IMR-90 (cell line): ENCODE measurements around the gene TOR3A. TPM values are rescaled to one million over a fixed set of nuclear protein-coding genes. Genes with fewer than 3 reads are reported as not detected.

Experiments used
- ATAC-seq: fragments of 200-7000 bp; cut with Tn5 transposase; 2 replicates; pipeline ENCODE4 v1.9.1; 2020; ENCODE audit warnings: low read depth, mild to moderate bottlenecking, moderate library complexity
- BruUV-seq: library from RNA; stranded (reverse); fragments of 400-500 nt; replicated peaks from 2 replicates; lab custom pipeline; 2021; lab: Mats Ljungman, UMichigan
- CTCF ChIA-PET: fragments of 300-600 bp; formaldehyde crosslinking; extraction: SDS; loops from one replicate; lab custom pipeline; 2021; ENCODE audit warnings: antibody characterized with exemption; lab: Yijun Ruan, JAX
- POLR2A ChIA-PET: fragments of 300-600 bp; sonication (Branson Sonifier 250); formaldehyde crosslinking; loops from one replicate; lab custom pipeline; 2022; ENCODE audit warnings: antibody characterized with exemption; ENCODE audit not compliant: unreplicated experiment; lab: Charles Lee
- DNase-seq: peaks from one replicate; pipeline ENCODE4 v3.0.0; 2013
- H2AFZ ChIP-seq: replicated peaks from 2 replicates; pipeline ENCODE3; 2013; ENCODE audit warnings: low read length, mild to moderate bottlenecking; ENCODE audit not compliant: poor library complexity
- H2AK5ac ChIP-seq: 2 replicates; pipeline ENCODE4 v1.6.1; 2013; ENCODE audit warnings: low read depth, low read length, inconsistent platforms
- H2AK9ac ChIP-seq: replicated peaks from 2 replicates; pipeline ENCODE3; 2013; ENCODE audit warnings: mild to moderate bottlenecking, low read depth, low read length, moderate library complexity; ENCODE audit not compliant: poor library complexity
- H2BK120ac ChIP-seq: 2 replicates; pipeline ENCODE4 v1.6.1; 2013; ENCODE audit warnings: low read depth, low read length, inconsistent platforms
- H2BK15ac ChIP-seq: 3 replicates; pipeline ENCODE4 v1.6.1; 2013; ENCODE audit warnings: low read depth, low read length, inconsistent platforms
- H2BK20ac ChIP-seq: 2 replicates; pipeline ENCODE4 v1.6.1; 2013; ENCODE audit warnings: low read depth, mild to moderate bottlenecking, inconsistent platforms, low read length, moderate library complexity
- H2BK5ac ChIP-seq: 2 replicates; pipeline ENCODE4 v1.6.1; 2013; ENCODE audit warnings: mild to moderate bottlenecking, low read depth, low read length, inconsistent platforms; ENCODE audit not compliant: poor library complexity, severe bottlenecking
- H3K14ac ChIP-seq: replicated peaks from 2 replicates; pipeline ENCODE4 v1.6.1; 2013; ENCODE audit warnings: low read depth, low read length, inconsistent platforms
- H3K18ac ChIP-seq: 2 replicates; pipeline ENCODE4 v1.6.1; 2013; ENCODE audit warnings: low read depth, low read length, control low read depth
- H3K23ac ChIP-seq: 2 replicates; pipeline ENCODE4 v1.6.1; 2013; ENCODE audit warnings: low read depth, low read length, inconsistent platforms
- H3K27ac ChIP-seq: 2 replicates; pipeline ENCODE4 v1.5.1; 2013; ENCODE audit warnings: mild to moderate bottlenecking, control low read depth, low read length; ENCODE audit not compliant: insufficient read depth
- H3K27me3 ChIP-seq: 2 replicates; pipeline ENCODE4 v1.6.1; 2013; ENCODE audit warnings: low read length; ENCODE audit not compliant: control insufficient read depth, insufficient read depth
- H3K36me3 ChIP-seq: 2 replicates; pipeline ENCODE4 v1.6.1; 2013; ENCODE audit warnings: low read length, mixed read lengths; ENCODE audit not compliant: control insufficient read depth, insufficient read depth
- H3K4ac ChIP-seq: 2 replicates; pipeline ENCODE4 v1.6.1; 2013; ENCODE audit warnings: low read depth, low read length, inconsistent platforms
- H3K4me1 ChIP-seq: 2 replicates; pipeline ENCODE4 v1.6.1; 2013; ENCODE audit warnings: low read length, mixed read lengths; ENCODE audit not compliant: control insufficient read depth, insufficient read depth
- H3K4me2 ChIP-seq: 2 replicates; pipeline ENCODE4 v1.6.1; 2013; ENCODE audit warnings: low read depth, mild to moderate bottlenecking, control low read depth, low read length, moderate library complexity
- H3K4me3 ChIP-seq: 2 replicates; pipeline ENCODE4 v1.5.1; 2013; ENCODE audit warnings: low read depth, mild to moderate bottlenecking, control low read depth, low read length, moderate library complexity; ENCODE audit not compliant: insufficient read depth
- H3K56ac ChIP-seq: 2 replicates; pipeline ENCODE4 v1.6.1; 2013; ENCODE audit warnings: low read length, inconsistent platforms; ENCODE audit not compliant: insufficient read depth; ENCODE audit errors: extremely low read depth
- H3K79me1 ChIP-seq, 2 experiments: 2 replicates each; pipeline ENCODE4 v1.6.1; 2013; ENCODE audit warnings: low read length in 2 of 2, inconsistent platforms in 1 of 2, low read depth in 1 of 2
- H3K9ac ChIP-seq: 2 replicates; pipeline ENCODE4 v1.6.1; 2013; ENCODE audit warnings: low read depth, low read length, control low read depth
- H3K9me1 ChIP-seq: 2 replicates; pipeline ENCODE4 v1.6.1; 2013; ENCODE audit warnings: low read length, inconsistent platforms; ENCODE audit not compliant: insufficient read depth
- H3K9me3 ChIP-seq: 2 replicates; pipeline ENCODE4 v1.6.1; 2013; ENCODE audit warnings: low read length; ENCODE audit not compliant: control insufficient read depth, insufficient read depth
- H4K20me1 ChIP-seq: 2 replicates; pipeline ENCODE4 v1.6.1; 2013; ENCODE audit warnings: low read length, inconsistent platforms; ENCODE audit not compliant: insufficient read depth
- H4K5ac ChIP-seq: 2 replicates; pipeline ENCODE4 v1.6.1; 2013; ENCODE audit warnings: mild to moderate bottlenecking, low read depth, low read length, control low read depth
- H4K8ac ChIP-seq, 2 experiments: 2 replicates each; pipeline ENCODE4 v1.6.1; 2013; ENCODE audit warnings: low read depth in 2 of 2, low read length in 2 of 2, control low read depth in 1 of 2, inconsistent platforms in 1 of 2
- H4K91ac ChIP-seq: 2 replicates; pipeline ENCODE4 v1.6.1; 2013; ENCODE audit warnings: low read depth, low read length, inconsistent platforms; ENCODE audit not compliant: insufficient read depth
- BHLHE40 ChIP-seq: fragments of 150-350 bp; IDR thresholded peaks from 2 replicates; pipeline ENCODE4 v1.6.1; 2016; ENCODE audit warnings: mild to moderate bottlenecking, low read depth, low read length
- CEBPB ChIP-seq: IDR thresholded peaks from 2 replicates; pipeline ENCODE4 v1.6.1; 2012; ENCODE audit warnings: low read depth, low read length, improper control_type of control experiment
- CHD1 ChIP-seq: IDR thresholded peaks from 2 replicates; pipeline ENCODE4 v1.6.1; 2012; ENCODE audit warnings: low read depth, low read length, improper control_type of control experiment
- MAFK ChIP-seq: IDR thresholded peaks from 2 replicates; pipeline ENCODE4 v1.6.1; 2012; ENCODE audit warnings: low read depth, low read length, improper control_type of control experiment
- MAZ ChIP-seq: IDR thresholded peaks from 2 replicates; pipeline ENCODE4 v1.6.1; 2012; ENCODE audit warnings: low read depth, mild to moderate bottlenecking, low read length, improper control_type of control experiment, moderate library complexity, borderline replicate concordance
- MXI1 ChIP-seq: IDR thresholded peaks from 2 replicates; pipeline ENCODE4 v1.6.1; 2012; ENCODE audit warnings: low read depth, mild to moderate bottlenecking, low read length, moderate library complexity, borderline replicate concordance
- NFE2L2 ChIP-seq: fragments of 150-350 bp; IDR thresholded peaks from 2 replicates; pipeline ENCODE4 v1.6.1; 2016; ENCODE audit warnings: low read depth, mild to moderate bottlenecking, low read length
- POLR2A ChIP-seq: IDR thresholded peaks from 2 replicates; pipeline ENCODE4 v1.6.1; 2012; ENCODE audit warnings: mild to moderate bottlenecking, low read depth, low read length
- RAD21 ChIP-seq: IDR thresholded peaks from 2 replicates; pipeline ENCODE4 v1.6.1; 2012; ENCODE audit warnings: low read length, improper control_type of control experiment
- RCOR1 ChIP-seq: IDR thresholded peaks from 2 replicates; pipeline ENCODE4 v1.6.1; 2012; ENCODE audit warnings: mild to moderate bottlenecking, low read length, improper control_type of control experiment; ENCODE audit not compliant: insufficient replicate concordance
- RFX5 ChIP-seq: IDR thresholded peaks from 2 replicates; pipeline ENCODE4 v1.8.0; 2012; ENCODE audit warnings: low read depth, mild to moderate bottlenecking, low read length, moderate library complexity
- SMC3 ChIP-seq: fragments of 150-350 bp; IDR thresholded peaks from 2 replicates; pipeline ENCODE4 v1.6.1; 2016; ENCODE audit warnings: low read depth, mild to moderate bottlenecking, antibody characterized with exemption, low read length, moderate library complexity
- WGBS, 2 experiments: methylation state at CpG; one replicate each; pipeline versions ENCODE4 v1.1.5 to v1.1.7; 2013; ENCODE audit warnings: missing lambda C conversion rate in 2 of 2; ENCODE audit not compliant: insufficient read length in 1 of 2; ENCODE audit errors: extremely low coverage in 2 of 2; 5-methylcytosine and 5-hydroxymethylcytosine counted together
- dilution Hi-C: fragments of 300-500 bp; cut with HindIII; formaldehyde crosslinking; loops from one replicate; pipeline ENCODE4 v1.14.3; 2018; ENCODE audit warnings: low sequenced_read_pairs; ENCODE audit not compliant: unreplicated experiment
- in situ Hi-C: fragments of 300-500 bp; cut with MboI; formaldehyde crosslinking; loops from 3 replicates; pipeline ENCODE4 v1.14.3; 2019; ENCODE audit warnings: low sequenced_read_pairs, inconsistent platforms, mixed read lengths
- intact Hi-C: fragments of 100-400 bp; cut with micrococcal nuclease; formaldehyde crosslinking; loops from 2 replicates; pipeline ENCODE4 v1.10.0; 2022
- polyA plus RNA-seq, 3 experiments: library from polyadenylated mRNA; depleted of rRNA; stranded (reverse); fragments of >200 nt; gene quantifications; 2 replicates each; pipeline ENCODE4 v1.2.3, GENCODE V29; 2012; ENCODE audit warnings: low replicate concordance in 1 of 3
- total RNA-seq: library from RNA; depleted of rRNA; stranded (reverse); fragments of >200 nt; gene quantifications from 2 replicates; pipeline ENCODE4 v1.2.3, GENCODE V29; 2012
- TF ChIP-seq, protein P1 (sequence below): fragments of 150-350 bp; IDR thresholded peaks from 2 replicates; pipeline ENCODE4 v1.6.1; 2017; ENCODE audit warnings: mild to moderate bottlenecking, antibody characterized with exemption, low read length, low read depth
- TF ChIP-seq, protein P2 (sequence below): fragments of 150-350 bp; IDR thresholded peaks from 2 replicates; pipeline ENCODE4 v1.6.1; 2016; ENCODE audit warnings: low read depth, mild to moderate bottlenecking, low read length, moderate library complexity, borderline replicate concordance
- TF ChIP-seq, protein P3 (sequence below): conservative IDR thresholded peaks from 2 replicates; pipeline ENCODE4 v1.5.1; 2012; ENCODE audit warnings: mild to moderate bottlenecking, low read depth, low read length, improper control_type of control experiment

Gene TOR3A
- total and polyA plus RNA-seq, 2 of the 4 experiments (the other 2 are of a cell fraction), result 16.8 to 22.2 TPM

DNA sequence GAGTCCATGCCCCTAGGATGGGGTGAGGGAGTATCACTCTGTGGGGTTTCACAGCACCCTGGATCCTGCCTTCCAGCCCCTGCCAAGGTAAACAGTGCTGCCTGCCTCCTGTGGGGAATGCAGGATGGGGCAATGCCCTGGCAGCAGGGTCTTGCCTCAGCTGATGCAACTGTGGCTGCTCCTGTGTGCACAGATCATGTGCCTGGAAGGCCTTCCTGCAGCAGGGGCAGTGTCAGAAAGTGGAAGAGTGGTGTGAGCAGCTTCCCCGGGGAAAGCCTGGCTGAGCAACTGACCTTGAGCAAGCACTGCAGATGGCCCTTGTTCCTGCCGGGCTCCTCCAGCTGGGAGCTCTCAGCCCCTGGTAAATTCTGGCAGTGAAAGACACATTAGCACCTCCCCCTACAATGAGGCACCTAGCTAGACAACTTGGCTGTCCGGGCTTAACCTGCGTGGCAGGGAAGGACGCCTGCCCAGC lies 9.9 kb downstream of the TOR3A start:
- no CpG with 5 or more reads among the region's 5 CpGs for WGBS, 2 experiments
- H3K9ac ChIP-seq, result no peak overlapping the region
- no peak overlapping the region for H3K4me3 ChIP-seq
- H3K9me3 ChIP-seq, result no peaks in the 10 kb centered on the region
- intact Hi-C loops, result no loop called here
- H3K4me1 ChIP-seq, result peaks cover 10% of the 10 kb centered on the region
- H3K23ac ChIP-seq, result peak overlapping the region; percentile 39
- H3K36me3 ChIP-seq, result peaks cover 46% of the 10 kb centered on the region
- no peak for TF ChIP-seq RAD21
- 0 out of 2 replicates have a peak, but pooled peaks have one; percentile 9 for TF ChIP-seq MXI1
- TF ChIP-seq NFE2L2, result no peak
- no peak for TF ChIP-seq RCOR1
- TF ChIP-seq CHD1, result no peak
- TF ChIP-seq BHLHE40, result peak; percentile 62; the same call in 1 of the 2 replicates
- peak; percentile 84 for TF ChIP-seq CEBPB
- TF ChIP-seq MAFK, result no peak
- TF ChIP-seq, protein P1, sequence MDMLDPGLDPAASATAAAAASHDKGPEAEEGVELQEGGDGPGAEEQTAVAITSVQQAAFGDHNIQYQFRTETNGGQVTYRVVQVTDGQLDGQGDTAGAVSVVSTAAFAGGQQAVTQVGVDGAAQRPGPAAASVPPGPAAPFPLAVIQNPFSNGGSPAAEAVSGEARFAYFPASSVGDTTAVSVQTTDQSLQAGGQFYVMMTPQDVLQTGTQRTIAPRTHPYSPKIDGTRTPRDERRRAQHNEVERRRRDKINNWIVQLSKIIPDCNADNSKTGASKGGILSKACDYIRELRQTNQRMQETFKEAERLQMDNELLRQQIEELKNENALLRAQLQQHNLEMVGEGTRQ, result peak; percentile 15; the same call in 1 of the 2 replicates
- TF ChIP-seq, protein P2, sequence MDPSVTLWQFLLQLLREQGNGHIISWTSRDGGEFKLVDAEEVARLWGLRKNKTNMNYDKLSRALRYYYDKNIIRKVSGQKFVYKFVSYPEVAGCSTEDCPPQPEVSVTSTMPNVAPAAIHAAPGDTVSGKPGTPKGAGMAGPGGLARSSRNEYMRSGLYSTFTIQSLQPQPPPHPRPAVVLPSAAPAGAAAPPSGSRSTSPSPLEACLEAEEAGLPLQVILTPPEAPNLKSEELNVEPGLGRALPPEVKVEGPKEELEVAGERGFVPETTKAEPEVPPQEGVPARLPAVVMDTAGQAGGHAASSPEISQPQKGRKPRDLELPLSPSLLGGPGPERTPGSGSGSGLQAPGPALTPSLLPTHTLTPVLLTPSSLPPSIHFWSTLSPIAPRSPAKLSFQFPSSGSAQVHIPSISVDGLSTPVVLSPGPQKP, result no peak
- TF ChIP-seq POLR2A, result no peak
- TF ChIP-seq RFX5, result no peak
- TF ChIP-seq MAZ, result peak; percentile 44; the same call in 1 of the 2 replicates
- TF ChIP-seq SMC3, result no peak
- TF ChIP-seq, protein P3, sequence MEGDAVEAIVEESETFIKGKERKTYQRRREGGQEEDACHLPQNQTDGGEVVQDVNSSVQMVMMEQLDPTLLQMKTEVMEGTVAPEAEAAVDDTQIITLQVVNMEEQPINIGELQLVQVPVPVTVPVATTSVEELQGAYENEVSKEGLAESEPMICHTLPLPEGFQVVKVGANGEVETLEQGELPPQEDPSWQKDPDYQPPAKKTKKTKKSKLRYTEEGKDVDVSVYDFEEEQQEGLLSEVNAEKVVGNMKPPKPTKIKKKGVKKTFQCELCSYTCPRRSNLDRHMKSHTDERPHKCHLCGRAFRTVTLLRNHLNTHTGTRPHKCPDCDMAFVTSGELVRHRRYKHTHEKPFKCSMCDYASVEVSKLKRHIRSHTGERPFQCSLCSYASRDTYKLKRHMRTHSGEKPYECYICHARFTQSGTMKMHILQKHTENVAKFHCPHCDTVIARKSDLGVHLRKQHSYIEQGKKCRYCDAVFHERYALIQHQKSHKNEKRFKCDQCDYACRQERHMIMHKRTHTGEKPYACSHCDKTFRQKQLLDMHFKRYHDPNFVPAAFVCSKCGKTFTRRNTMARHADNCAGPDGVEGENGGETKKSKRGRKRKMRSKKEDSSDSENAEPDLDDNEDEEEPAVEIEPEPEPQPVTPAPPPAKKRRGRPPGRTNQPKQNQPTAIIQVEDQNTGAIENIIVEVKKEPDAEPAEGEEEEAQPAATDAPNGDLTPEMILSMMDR, result no peak
- ATAC-seq (peak; percentile 69), DNase-seq (peak; percentile 63)
- H3K56ac ChIP-seq, result no peak overlapping the region
- peaks cover 3% of the 10 kb centered on the region; the same call in 1 of the 2 replicates for H4K20me1 ChIP-seq
- in situ Hi-C loops, result no loop called here
- peak overlapping the region; percentile 20 to 72; a peak in 2 of 4 replicates for H4K8ac ChIP-seq
- H2BK15ac ChIP-seq, result no peak overlapping the region; the same call in 2 of the 3 replicates
- ChIA-PET CTCF (no interaction called here), POLR2A (no interaction called here)
- 0 out of 2 replicates have a peak overlapping the region, but pooled peaks have one; percentile 26 for H2BK20ac ChIP-seq
- H3K27me3 ChIP-seq, result no peaks in the 10 kb centered on the region
- peak overlapping the region; percentile 50; the same call in 1 of the 2 replicates for H3K27ac ChIP-seq
- H2AFZ ChIP-seq, result peak overlapping the region; percentile 5
- peak overlapping the region; percentile 4 for H2BK5ac ChIP-seq
- peak overlapping the region; percentile 9; the same call in 1 of the 2 replicates for H4K5ac ChIP-seq
- peaks cover 0 to 75% of the 10 kb centered on the region in 2 experiments; a peak in 2 of 4 replicates for H3K79me1 ChIP-seq
- no peak overlapping the region; the same call in 1 of the 2 replicates for H3K18ac ChIP-seq
- peak overlapping the region; percentile 37; the same call in 1 of the 2 replicates for H2AK5ac ChIP-seq
- H3K4ac ChIP-seq, result peak overlapping the region; percentile 42
- H3K9me1 ChIP-seq, result peaks cover 23% of the 10 kb centered on the region
- H3K4me2 ChIP-seq, result no peak overlapping the region; the same call in 1 of the 2 replicates
- dilution Hi-C loops, result no loop called here
- no TSS peak for BruUV-seq
- H3K14ac ChIP-seq, result peak overlapping the region; percentile 3; the same call in 1 of the 2 replicates
- H2BK120ac ChIP-seq, result peak overlapping the region; percentile 9; the same call in 1 of the 2 replicates
- peak overlapping the region; percentile 72 for H4K91ac ChIP-seq
- H2AK9ac ChIP-seq, result peak overlapping the region; percentile 74
